ENCODE data around the gene NUDT15.

DNA sequence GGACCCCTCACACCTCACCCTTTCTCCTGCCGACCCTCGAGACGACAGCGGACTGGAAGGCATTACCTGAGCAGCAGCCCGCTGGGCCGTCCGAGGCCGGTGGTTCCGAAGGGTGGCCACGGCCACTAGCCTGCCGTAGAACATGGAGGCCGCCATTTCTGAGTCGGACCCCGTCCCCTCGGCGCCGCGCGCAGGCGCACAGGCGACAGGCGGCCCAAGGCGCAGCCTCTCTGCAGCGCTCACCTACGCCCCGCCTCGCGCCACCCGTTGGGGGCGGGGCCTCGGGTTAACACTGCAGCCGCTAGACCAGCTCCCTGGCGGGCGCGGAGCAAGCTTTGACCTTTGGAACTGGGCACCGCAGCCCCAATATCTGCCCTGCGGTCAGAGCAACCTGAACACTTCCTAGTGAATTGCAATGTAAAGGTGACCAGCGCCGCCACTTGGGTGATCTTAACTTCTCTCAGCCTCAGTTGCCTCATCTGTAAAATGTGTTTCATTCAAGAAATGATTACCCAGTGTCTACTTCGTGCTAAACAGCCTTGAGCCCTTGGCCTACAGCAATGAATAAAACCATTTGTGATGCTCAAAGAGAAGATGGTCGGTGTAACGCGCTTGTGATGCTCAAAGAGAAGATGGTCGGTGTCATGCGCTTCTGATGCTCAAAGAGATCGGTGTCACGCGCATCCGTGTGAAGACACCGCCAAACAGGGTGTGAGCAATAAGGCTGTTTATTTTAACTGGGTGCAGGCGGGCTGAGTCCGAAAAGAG is 36.2 kb upstream of the NUDT15 start, which contains the start of gene SUCLA2:
- TF ChIP-seq, protein P1, sequence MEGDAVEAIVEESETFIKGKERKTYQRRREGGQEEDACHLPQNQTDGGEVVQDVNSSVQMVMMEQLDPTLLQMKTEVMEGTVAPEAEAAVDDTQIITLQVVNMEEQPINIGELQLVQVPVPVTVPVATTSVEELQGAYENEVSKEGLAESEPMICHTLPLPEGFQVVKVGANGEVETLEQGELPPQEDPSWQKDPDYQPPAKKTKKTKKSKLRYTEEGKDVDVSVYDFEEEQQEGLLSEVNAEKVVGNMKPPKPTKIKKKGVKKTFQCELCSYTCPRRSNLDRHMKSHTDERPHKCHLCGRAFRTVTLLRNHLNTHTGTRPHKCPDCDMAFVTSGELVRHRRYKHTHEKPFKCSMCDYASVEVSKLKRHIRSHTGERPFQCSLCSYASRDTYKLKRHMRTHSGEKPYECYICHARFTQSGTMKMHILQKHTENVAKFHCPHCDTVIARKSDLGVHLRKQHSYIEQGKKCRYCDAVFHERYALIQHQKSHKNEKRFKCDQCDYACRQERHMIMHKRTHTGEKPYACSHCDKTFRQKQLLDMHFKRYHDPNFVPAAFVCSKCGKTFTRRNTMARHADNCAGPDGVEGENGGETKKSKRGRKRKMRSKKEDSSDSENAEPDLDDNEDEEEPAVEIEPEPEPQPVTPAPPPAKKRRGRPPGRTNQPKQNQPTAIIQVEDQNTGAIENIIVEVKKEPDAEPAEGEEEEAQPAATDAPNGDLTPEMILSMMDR (IDR thresholded peaks at IDR 0.05; ENCODE audit: low read depth, low read length, poor library complexity, severe bottlenecking) = no peak
- TF ChIP-seq EZH2phosphoT487 (IDR thresholded peaks at IDR 0.05; ENCODE audit: borderline replicate concordance, low read length) = no peak
